HEK293 (cell line): ENCODE data around the gene STAC2.

Experiments
- BCL11A ChIP-seq: fragments of 450-650 bp; formaldehyde crosslinking; IDR thresholded peaks from 2 replicates; pipeline ENCODE4 v1.5.1; 2016; ENCODE audit warnings: low read depth, missing biosample characterization, missing genetic modification characterization
- SETDB1 ChIP-seq: IDR thresholded peaks from one replicate; pipeline ENCODE4 v1.6.1; 2017; ENCODE audit warnings: mild to moderate bottlenecking, low read length, moderate library complexity, mixed read lengths; ENCODE audit not compliant: insufficient read length
- ZNF391 ChIP-seq: fragments of 450-650 bp; formaldehyde crosslinking; IDR thresholded peaks from 2 replicates; pipeline ENCODE4 v1.5.1; 2016; ENCODE audit warnings: low read depth, missing biosample characterization, missing genetic modification characterization, borderline replicate concordance
- ZNF398 ChIP-seq: fragments of 450-650 bp; formaldehyde crosslinking; IDR thresholded peaks from 2 replicates; pipeline ENCODE4 v1.5.1; 2017; ENCODE audit warnings: missing biosample characterization, missing genetic modification characterization
- ZNF416 ChIP-seq: fragments of 450-650 bp; formaldehyde crosslinking; IDR thresholded peaks from 2 replicates; pipeline ENCODE4 v1.5.1; 2016; ENCODE audit warnings: missing biosample characterization, missing genetic modification characterization
- ZNF610 ChIP-seq: fragments of 450-650 bp; formaldehyde crosslinking; IDR thresholded peaks from 2 replicates; pipeline ENCODE4 v1.5.1; 2016; ENCODE audit warnings: missing biosample characterization, missing genetic modification characterization, borderline replicate concordance
- ZNF776 ChIP-seq: fragments of 450-650 bp; formaldehyde crosslinking; IDR thresholded peaks from 2 replicates; pipeline ENCODE4 v1.5.0; 2017; ENCODE audit warnings: missing biosample characterization, missing genetic modification characterization, borderline replicate concordance
- TF ChIP-seq, protein P1 (sequence below): fragments of 450-650 bp; formaldehyde crosslinking; IDR thresholded peaks from 2 replicates; pipeline ENCODE4 v1.5.1; 2016; ENCODE audit warnings: missing biosample characterization, missing genetic modification characterization
- TF ChIP-seq, protein P2 (sequence below): fragments of 450-650 bp; formaldehyde crosslinking; IDR thresholded peaks from 2 replicates; pipeline ENCODE4 v1.5.1; 2016; ENCODE audit warnings: missing biosample characterization, missing genetic modification characterization

DNA sequence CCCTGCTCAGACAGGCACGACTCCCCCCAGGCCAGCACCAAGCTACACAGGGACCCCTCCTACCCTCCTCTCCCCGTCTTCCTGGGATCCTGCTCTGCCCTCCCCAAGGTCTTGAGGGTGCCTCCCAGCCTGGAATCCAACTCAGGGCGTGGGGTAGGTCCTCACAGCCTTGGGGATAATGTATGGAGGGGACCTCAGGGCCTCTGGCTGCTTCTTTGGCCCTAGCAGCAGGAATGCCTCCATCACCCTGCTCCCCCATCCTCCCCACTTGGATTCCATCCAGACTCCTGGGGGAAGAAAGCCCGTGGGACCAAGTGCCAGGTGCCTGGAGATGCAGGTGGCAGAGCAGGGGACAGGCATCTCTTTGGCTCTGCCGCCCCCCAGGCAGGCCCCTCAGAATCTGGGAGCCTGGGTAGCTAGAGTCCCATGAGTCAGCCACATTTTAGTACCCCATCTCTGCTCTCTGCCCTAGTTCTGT is 10.7 kb upstream of the STAC2 start:
- TF ChIP-seq, protein P1, sequence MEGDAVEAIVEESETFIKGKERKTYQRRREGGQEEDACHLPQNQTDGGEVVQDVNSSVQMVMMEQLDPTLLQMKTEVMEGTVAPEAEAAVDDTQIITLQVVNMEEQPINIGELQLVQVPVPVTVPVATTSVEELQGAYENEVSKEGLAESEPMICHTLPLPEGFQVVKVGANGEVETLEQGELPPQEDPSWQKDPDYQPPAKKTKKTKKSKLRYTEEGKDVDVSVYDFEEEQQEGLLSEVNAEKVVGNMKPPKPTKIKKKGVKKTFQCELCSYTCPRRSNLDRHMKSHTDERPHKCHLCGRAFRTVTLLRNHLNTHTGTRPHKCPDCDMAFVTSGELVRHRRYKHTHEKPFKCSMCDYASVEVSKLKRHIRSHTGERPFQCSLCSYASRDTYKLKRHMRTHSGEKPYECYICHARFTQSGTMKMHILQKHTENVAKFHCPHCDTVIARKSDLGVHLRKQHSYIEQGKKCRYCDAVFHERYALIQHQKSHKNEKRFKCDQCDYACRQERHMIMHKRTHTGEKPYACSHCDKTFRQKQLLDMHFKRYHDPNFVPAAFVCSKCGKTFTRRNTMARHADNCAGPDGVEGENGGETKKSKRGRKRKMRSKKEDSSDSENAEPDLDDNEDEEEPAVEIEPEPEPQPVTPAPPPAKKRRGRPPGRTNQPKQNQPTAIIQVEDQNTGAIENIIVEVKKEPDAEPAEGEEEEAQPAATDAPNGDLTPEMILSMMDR (tag by site-specific recombination), result no peak
- no peak for TF ChIP-seq ZNF776 (tag by site-specific recombination)
- TF ChIP-seq BCL11A, result no peak
- TF ChIP-seq, protein P2, sequence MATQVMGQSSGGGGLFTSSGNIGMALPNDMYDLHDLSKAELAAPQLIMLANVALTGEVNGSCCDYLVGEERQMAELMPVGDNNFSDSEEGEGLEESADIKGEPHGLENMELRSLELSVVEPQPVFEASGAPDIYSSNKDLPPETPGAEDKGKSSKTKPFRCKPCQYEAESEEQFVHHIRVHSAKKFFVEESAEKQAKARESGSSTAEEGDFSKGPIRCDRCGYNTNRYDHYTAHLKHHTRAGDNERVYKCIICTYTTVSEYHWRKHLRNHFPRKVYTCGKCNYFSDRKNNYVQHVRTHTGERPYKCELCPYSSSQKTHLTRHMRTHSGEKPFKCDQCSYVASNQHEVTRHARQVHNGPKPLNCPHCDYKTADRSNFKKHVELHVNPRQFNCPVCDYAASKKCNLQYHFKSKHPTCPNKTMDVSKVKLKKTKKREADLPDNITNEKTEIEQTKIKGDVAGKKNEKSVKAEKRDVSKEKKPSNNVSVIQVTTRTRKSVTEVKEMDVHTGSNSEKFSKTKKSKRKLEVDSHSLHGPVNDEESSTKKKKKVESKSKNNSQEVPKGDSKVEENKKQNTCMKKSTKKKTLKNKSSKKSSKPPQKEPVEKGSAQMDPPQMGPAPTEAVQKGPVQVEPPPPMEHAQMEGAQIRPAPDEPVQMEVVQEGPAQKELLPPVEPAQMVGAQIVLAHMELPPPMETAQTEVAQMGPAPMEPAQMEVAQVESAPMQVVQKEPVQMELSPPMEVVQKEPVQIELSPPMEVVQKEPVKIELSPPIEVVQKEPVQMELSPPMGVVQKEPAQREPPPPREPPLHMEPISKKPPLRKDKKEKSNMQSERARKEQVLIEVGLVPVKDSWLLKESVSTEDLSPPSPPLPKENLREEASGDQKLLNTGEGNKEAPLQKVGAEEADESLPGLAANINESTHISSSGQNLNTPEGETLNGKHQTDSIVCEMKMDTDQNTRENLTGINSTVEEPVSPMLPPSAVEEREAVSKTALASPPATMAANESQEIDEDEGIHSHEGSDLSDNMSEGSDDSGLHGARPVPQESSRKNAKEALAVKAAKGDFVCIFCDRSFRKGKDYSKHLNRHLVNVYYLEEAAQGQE (tag by site-specific recombination), result no peak
- no peak for TF ChIP-seq ZNF391 (tag by site-specific recombination)
- no peak; the same call in 1 of the 2 replicates for TF ChIP-seq ZNF398
- TF ChIP-seq ZNF610 (tag by site-specific recombination), result no peak
- TF ChIP-seq ZNF416 (tag by site-specific recombination), result no peak
- no peak for TF ChIP-seq SETDB1
